Measurements from ENCODE around the gene FRMPD2. TPM values are rescaled to one million over a fixed set of nuclear protein-coding genes. Genes with fewer than 3 reads are reported as not detected.

FRMPD2 gene
- total and polyA plus RNA-seq, 2 experiments from 2014 or later, result not detected

DNA sequence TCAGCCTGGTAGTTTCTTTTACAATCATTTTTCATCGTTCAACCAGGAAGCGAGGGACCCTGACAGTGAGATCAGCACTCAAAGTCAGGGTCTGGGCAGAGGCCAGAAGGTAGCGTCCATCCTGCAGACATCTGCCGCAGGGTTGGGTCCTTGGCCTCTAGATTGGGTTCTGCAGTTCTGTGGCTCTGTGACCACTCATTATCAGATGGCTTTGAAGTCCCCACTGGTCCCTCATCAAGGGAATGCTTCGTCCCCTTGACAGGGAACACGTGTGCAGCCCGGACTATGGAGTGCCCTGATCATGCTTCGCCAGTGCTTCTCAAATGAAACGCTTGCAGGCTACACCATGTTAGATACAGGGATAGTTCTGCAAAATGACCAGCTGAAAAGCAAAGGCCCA, 64.1 kb downstream of the FRMPD2 start:
- Histone ChIP-seq H3K4me2 (ENCODE audit: unreplicated experiment) (no peak overlapping the region), H3K27me3 (replicated peaks; ENCODE audit: insufficient read depth) (peaks cover 55% of the 10 kb centered on the region), H3F3A (ENCODE audit: insufficient read depth) (no peaks in the 10 kb centered on the region), H4K20me1 (ENCODE audit: insufficient read depth) (no peaks in the 10 kb centered on the region), H2AFZ (no peak overlapping the region), H3K27ac (no peak overlapping the region), H3K9ac (no peak overlapping the region), H3K4me1 (ENCODE audit: insufficient read depth) (no peaks in the 10 kb centered on the region), H3K9me2 (ENCODE audit: insufficient read depth) (no peaks in the 10 kb centered on the region), H3K36me3 (ENCODE audit: low read depth) (no peaks in the 10 kb centered on the region), H3K9me3 (ENCODE audit: low read depth) (no peaks in the 10 kb centered on the region), H3K79me2 (ENCODE audit: insufficient read depth) (no peaks in the 10 kb centered on the region), H3K4me3 (no peak overlapping the region)
- DNase-seq, result no peak
- TF ChIP-seq EZH2phosphoT487 (IDR thresholded peaks at IDR 0.05; ENCODE audit: insufficient read depth, low read depth) (no peak), EZH2 (IDR thresholded peaks at IDR 0.05; ENCODE audit: insufficient read depth, poor library complexity, severe bottlenecking) (no peak)
- WGBS, 2 experiments (ENCODE audit: low coverage in 1 of 2, low lambda C conversion rate in 2 of 2, missing lambda C conversion rate in 2 of 2), result 60 to 62% methylated on average over 9 of the region's 9 CpGs
- in situ Hi-C loops (cut with MboI), result no loop called here

DNA sequence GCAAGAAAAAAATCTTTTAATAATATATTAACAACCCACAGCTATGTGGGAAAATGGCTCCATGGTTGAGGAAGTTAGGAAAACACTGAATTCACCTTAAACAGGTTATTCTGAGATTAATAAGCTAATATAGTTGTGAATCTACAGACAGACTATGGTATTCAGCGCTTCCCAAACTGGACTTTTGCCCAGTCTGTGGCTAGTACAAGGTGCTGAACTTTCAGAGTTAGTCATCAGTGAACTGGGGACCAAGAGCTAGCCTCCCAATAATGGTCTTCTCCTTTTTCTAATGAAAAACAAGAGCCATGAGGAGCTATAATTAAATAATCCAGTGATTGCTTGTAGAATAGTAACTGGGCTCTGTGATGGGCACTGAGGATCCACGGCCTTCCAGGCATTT, 65.3 kb downstream of the FRMPD2 start:
- in situ Hi-C loops (cut with MboI), result no loop called here
- DNase-seq, result no peak
- H3K9ac ChIP-seq, result no peak overlapping the region

DNA sequence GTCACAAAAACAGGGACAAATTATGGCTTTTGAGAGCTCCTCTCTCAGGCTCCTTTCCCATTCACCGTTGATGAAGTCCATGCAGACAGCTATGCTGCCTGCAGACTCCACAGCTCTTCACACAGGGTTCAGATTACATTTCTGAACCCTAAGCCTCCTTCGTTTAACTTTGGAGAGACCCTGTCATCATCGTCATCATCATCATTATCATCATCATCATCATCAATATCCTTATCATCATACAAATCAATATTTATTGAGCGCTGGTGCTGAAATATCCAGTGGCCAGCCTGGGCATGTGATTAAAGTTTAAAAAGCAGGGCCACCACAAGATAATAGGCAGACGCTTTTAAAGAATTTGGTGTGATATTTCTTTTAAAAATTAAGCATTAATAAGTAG, 66.6 kb downstream of the FRMPD2 start:
- H3K9me2 ChIP-seq (ENCODE audit: insufficient read depth), result no peaks in the 10 kb centered on the region
- no peak overlapping the region for H3K4me3 ChIP-seq
- TF ChIP-seq EZH2 (IDR thresholded peaks at IDR 0.05; ENCODE audit: insufficient read depth, poor library complexity, severe bottlenecking), result no peak
- no peak overlapping the region for H3K9ac ChIP-seq
- peaks cover 60% of the 10 kb centered on the region for H3K27me3 ChIP-seq (replicated peaks; ENCODE audit: insufficient read depth)
- no peaks in the 10 kb centered on the region for H3F3A ChIP-seq (ENCODE audit: insufficient read depth)
- no peaks in the 10 kb centered on the region for H3K4me1 ChIP-seq (ENCODE audit: insufficient read depth)
- in situ Hi-C loops (cut with MboI), result no loop called here
- no peak for DNase-seq
- no peak overlapping the region for H3K27ac ChIP-seq
- H2AFZ ChIP-seq, result no peak overlapping the region
- no peaks in the 10 kb centered on the region for H3K36me3 ChIP-seq (ENCODE audit: low read depth)
- no peaks in the 10 kb centered on the region for H3K9me3 ChIP-seq (ENCODE audit: low read depth)
- H3K4me2 ChIP-seq (ENCODE audit: unreplicated experiment), result no peak overlapping the region
- no peaks in the 10 kb centered on the region for H3K79me2 ChIP-seq (ENCODE audit: insufficient read depth)
- H4K20me1 ChIP-seq (ENCODE audit: insufficient read depth), result no peaks in the 10 kb centered on the region
- WGBS, 2 experiments (ENCODE audit: low coverage in 1 of 2, low lambda C conversion rate in 2 of 2, missing lambda C conversion rate in 2 of 2), result 27 to 29% methylated on average over 5 of the region's 5 CpGs

More for the DNA sequence above, 65.3 kb downstream of the FRMPD2 start:
- Histone ChIP-seq H3K4me2 (ENCODE audit: unreplicated experiment) (no peak overlapping the region), H3K9me2 (ENCODE audit: insufficient read depth) (no peaks in the 10 kb centered on the region), H3K4me1 (ENCODE audit: insufficient read depth) (no peaks in the 10 kb centered on the region), H3F3A (ENCODE audit: insufficient read depth) (no peaks in the 10 kb centered on the region), H3K9me3 (ENCODE audit: low read depth) (no peaks in the 10 kb centered on the region), H3K27ac (no peak overlapping the region), H2AFZ (no peak overlapping the region), H3K36me3 (ENCODE audit: low read depth) (no peaks in the 10 kb centered on the region), H3K27me3 (replicated peaks; ENCODE audit: insufficient read depth) (peaks cover 60% of the 10 kb centered on the region), H3K79me2 (ENCODE audit: insufficient read depth) (no peaks in the 10 kb centered on the region), H4K20me1 (ENCODE audit: insufficient read depth) (no peaks in the 10 kb centered on the region), H3K4me3 (no peak overlapping the region)
- TF ChIP-seq EZH2phosphoT487 (IDR thresholded peaks at IDR 0.05; ENCODE audit: insufficient read depth, low read depth) (no peak), EZH2 (IDR thresholded peaks at IDR 0.05; ENCODE audit: insufficient read depth, poor library complexity, severe bottlenecking) (no peak)
- 34 to 35% methylated on average over 2 of the region's 2 CpGs for WGBS, 2 experiments (ENCODE audit: low coverage in 1 of 2, low lambda C conversion rate in 2 of 2, missing lambda C conversion rate in 2 of 2)

DNA sequence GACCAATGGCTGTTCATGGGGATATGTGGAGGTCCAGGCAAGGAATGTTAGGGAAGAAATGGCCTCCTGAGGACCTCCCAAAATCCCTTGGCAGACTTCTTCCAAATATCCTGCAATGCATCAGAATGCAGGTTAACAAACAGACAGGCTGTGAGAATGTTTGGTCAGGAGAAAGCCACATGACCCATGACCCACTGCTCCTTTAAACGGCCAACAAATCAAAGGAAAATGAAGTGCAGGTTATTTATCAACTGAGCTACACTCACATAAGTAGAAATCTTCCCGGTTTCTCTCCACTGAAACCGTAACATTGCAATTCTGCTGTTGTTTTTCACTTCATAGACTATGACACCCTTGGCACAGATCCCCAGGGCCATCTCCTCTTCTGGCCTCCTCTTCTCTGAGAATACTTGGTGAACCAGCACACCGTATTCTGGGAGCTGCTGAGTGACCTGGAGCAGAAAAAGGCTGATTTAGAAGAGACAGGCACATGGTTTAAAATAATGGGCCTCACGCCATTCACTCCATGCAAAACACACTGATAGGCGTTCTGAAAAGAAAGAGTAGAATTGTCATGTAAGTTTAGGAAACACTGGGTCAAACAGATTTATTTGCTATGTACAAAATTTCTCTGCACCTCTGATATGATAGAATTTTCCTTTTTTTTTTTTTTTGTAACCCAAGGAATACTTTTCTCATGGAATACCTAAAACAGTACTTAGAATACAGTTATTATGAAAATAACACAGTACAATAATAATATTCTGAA, 67.8 kb downstream of the FRMPD2 start:
- H2AFZ ChIP-seq, result no peak overlapping the region
- in situ Hi-C loops (cut with MboI), result no loop called here
- no peak overlapping the region for H3K4me2 ChIP-seq (ENCODE audit: unreplicated experiment)
- peaks cover 60% of the 10 kb centered on the region for H3K27me3 ChIP-seq (replicated peaks; ENCODE audit: insufficient read depth)
- no peak for DNase-seq
- H3K9me3 ChIP-seq (ENCODE audit: low read depth), result no peaks in the 10 kb centered on the region
- no peaks in the 10 kb centered on the region for H3K4me1 ChIP-seq (ENCODE audit: insufficient read depth)
- H3K27ac ChIP-seq, result no peak overlapping the region
- TF ChIP-seq EZH2phosphoT487 (IDR thresholded peaks at IDR 0.05; ENCODE audit: insufficient read depth, low read depth) (no peak), EZH2 (IDR thresholded peaks at IDR 0.05; ENCODE audit: insufficient read depth, poor library complexity, severe bottlenecking) (no peak)
- no peaks in the 10 kb centered on the region for H3K36me3 ChIP-seq (ENCODE audit: low read depth)
- no peaks in the 10 kb centered on the region for H4K20me1 ChIP-seq (ENCODE audit: insufficient read depth)
- H3K9me2 ChIP-seq (ENCODE audit: insufficient read depth), result no peaks in the 10 kb centered on the region
- H3F3A ChIP-seq (ENCODE audit: insufficient read depth), result no peaks in the 10 kb centered on the region
- H3K79me2 ChIP-seq (ENCODE audit: insufficient read depth), result no peaks in the 10 kb centered on the region
- H3K4me3 ChIP-seq, result no peak overlapping the region
- WGBS, 2 experiments (ENCODE audit: low coverage in 1 of 2, low lambda C conversion rate in 2 of 2, missing lambda C conversion rate in 2 of 2), result 30 to 32% methylated on average over 6 of the region's 6 CpGs
- H3K9ac ChIP-seq, result no peak overlapping the region
